ENCODE results near the gene PIGN. TPM values are rescaled to one million over a fixed set of nuclear protein-coding genes. Genes with fewer than 3 reads are reported as not detected.

The PIGN gene
- total RNA-seq, 6 experiments from 2014 or later, result 8.2 to 17.8 (median 13.0) TPM

GRCh38 chr18:62152844-62153243, 34.0 kb downstream of the PIGN start:
- WGBS (ENCODE audit: insufficient coverage, low coverage, low lambda C conversion rate, missing lambda C conversion rate), result 100% methylated on average over 1 of the region's 1 CpG
- Histone ChIP-seq H3K9me3 (no peaks in the 10 kb centered on the region), H3K27ac (no peak overlapping the region), H3K4me1 (no peaks in the 10 kb centered on the region), H3K36me3 (no peaks in the 10 kb centered on the region), H3K4me3 (no peak overlapping the region), H3K27me3 (no peaks in the 10 kb centered on the region)
- ATAC-seq (no peak), DNase-seq (no peak)
- intact Hi-C loops (cut with DNase I), result no loop called here
- TF ChIP-seq, protein P1, sequence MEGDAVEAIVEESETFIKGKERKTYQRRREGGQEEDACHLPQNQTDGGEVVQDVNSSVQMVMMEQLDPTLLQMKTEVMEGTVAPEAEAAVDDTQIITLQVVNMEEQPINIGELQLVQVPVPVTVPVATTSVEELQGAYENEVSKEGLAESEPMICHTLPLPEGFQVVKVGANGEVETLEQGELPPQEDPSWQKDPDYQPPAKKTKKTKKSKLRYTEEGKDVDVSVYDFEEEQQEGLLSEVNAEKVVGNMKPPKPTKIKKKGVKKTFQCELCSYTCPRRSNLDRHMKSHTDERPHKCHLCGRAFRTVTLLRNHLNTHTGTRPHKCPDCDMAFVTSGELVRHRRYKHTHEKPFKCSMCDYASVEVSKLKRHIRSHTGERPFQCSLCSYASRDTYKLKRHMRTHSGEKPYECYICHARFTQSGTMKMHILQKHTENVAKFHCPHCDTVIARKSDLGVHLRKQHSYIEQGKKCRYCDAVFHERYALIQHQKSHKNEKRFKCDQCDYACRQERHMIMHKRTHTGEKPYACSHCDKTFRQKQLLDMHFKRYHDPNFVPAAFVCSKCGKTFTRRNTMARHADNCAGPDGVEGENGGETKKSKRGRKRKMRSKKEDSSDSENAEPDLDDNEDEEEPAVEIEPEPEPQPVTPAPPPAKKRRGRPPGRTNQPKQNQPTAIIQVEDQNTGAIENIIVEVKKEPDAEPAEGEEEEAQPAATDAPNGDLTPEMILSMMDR (IDR thresholded peaks at IDR 0.05), result no peak
- no peak for TF ChIP-seq POLR2A (IDR thresholded peaks at IDR 0.05)

GRCh38 chr18:62151068-62151771, 35.6 kb downstream of the PIGN start:
- Histone ChIP-seq H3K4me3 (no peak overlapping the region), H3K27me3 (no peaks in the 10 kb centered on the region), H3K9me3 (no peaks in the 10 kb centered on the region), H3K27ac (no peak overlapping the region), H3K4me1 (no peaks in the 10 kb centered on the region), H3K36me3 (no peaks in the 10 kb centered on the region)
- ATAC-seq (no peak), DNase-seq (no peak)
- TF ChIP-seq, protein P1 (IDR thresholded peaks at IDR 0.05), result no peak
- 88% methylated on average over 6 of the region's 9 CpGs for WGBS (ENCODE audit: insufficient coverage, low coverage, low lambda C conversion rate, missing lambda C conversion rate)
- intact Hi-C loops (cut with DNase I), result no loop called here

- no peaks in the 10 kb centered on the region for H3K9me3 ChIP-seq
- intact Hi-C loops (cut with DNase I), result no loop called here
- no peak for DNase-seq
- H3K27me3 ChIP-seq, result no peaks in the 10 kb centered on the region
- H3K4me3 ChIP-seq, result no peak overlapping the region
- H3K27ac ChIP-seq, result no peak overlapping the region
- ATAC-seq, result no peak
- WGBS (ENCODE audit: insufficient coverage, low coverage, low lambda C conversion rate, missing lambda C conversion rate), result 93% methylated on average over 2 of the region's 2 CpGs
- no peak for TF ChIP-seq POLR2A (IDR thresholded peaks at IDR 0.05)
- TF ChIP-seq, protein P1 (IDR thresholded peaks at IDR 0.05), result no peak
- H3K36me3 ChIP-seq, result no peaks in the 10 kb centered on the region
- H3K4me1 ChIP-seq, result no peaks in the 10 kb centered on the region
These were observed 42.5 kb downstream of the PIGN start for GRCh38 chr18:62144338-62144737.

DNA sequence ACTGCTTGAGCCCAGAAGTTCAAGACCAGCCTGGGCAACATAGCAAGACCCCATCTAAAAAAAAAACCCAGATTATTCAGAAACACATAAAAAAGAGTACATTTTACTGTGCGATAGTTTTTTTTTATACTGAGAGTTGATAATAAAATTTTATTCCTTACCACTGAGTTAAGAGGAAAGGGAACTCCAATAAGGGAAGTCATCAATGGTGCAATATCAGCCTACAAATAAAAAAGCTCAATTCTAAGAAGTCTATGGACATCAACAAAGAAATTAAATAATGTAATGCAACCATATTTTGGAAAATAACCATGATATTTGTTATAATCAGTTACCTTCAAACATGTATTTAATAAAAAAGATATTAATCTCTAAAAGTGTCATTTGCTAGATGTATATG, 46.6 kb downstream of the PIGN start:
- Histone ChIP-seq H3K4me3 (no peak overlapping the region), H3K27ac (no peak overlapping the region), H3K4me1 (no peaks in the 10 kb centered on the region), H3K36me3 (peaks cover 0 to 10% (median 0%) of the 10 kb centered on the region in 4 donors), H3K27me3 (no peaks in the 10 kb centered on the region), H3K9me3 (no peaks in the 10 kb centered on the region)
- TF ChIP-seq POLR2A (IDR thresholded peaks at IDR 0.05), result no peak
- TF ChIP-seq, protein P1 (IDR thresholded peaks at IDR 0.05), result no peak
- 20% methylated on average over 1 of the region's 1 CpG for WGBS (ENCODE audit: insufficient coverage, low coverage, low lambda C conversion rate, missing lambda C conversion rate)
- no peak for DNase-seq
- intact Hi-C loops (cut with DNase I), result no loop called here
- no peak for ATAC-seq
